Measurements from ENCODE around the gene HMSD.

The HMSD gene

GRCh38 chr18:63960891-63961290 is 11.8 kb downstream of the HMSD start:
- no peak for DNase-seq

DNA sequence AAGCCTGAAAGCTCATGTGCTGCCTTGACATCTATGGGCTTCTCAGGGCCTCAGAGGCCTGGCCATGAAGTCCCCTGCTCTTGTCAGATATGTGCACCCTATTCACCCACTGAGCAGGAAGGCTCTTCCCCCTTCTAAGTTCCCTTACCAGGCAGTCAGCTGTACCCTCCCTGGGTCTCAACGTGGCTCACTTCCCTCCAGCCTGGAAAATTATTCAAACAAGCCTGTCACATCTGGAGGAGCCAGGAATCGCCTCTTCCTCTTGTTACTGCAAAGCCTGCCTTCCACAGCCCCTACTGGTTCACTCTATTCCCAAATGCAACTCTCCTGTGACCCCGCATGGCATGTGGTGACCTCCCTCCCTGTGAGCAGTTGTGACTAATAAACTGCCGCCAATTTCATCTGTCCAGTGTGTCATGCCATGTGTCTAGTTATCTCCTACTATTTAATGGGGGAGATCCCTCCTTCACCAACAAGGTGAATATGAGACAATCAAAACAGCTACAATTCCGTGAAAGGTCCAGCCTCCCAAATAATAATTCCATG is 12.4 kb downstream of the HMSD start:
- no peak for DNase-seq

DNA sequence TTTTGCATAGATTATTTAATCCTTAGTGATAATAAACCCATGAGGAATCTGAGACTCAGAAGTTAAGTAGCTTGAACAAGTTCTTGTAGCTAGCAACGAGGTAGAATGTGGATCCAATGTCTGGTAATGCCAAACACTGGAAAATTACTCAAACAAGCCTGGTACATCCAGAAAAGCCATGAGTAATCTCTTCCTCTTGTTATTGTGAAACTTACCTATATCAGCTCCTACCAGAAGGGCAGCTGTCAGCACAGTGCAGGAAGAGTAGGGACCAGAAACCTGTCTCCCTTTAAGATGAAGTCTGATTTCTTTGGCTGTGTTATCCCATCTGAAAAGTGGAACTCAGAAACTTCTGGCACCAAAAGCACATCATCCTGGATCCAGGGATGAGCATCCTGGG is 13.0 kb downstream of the HMSD start:
- DNase-seq: no peak

DNA sequence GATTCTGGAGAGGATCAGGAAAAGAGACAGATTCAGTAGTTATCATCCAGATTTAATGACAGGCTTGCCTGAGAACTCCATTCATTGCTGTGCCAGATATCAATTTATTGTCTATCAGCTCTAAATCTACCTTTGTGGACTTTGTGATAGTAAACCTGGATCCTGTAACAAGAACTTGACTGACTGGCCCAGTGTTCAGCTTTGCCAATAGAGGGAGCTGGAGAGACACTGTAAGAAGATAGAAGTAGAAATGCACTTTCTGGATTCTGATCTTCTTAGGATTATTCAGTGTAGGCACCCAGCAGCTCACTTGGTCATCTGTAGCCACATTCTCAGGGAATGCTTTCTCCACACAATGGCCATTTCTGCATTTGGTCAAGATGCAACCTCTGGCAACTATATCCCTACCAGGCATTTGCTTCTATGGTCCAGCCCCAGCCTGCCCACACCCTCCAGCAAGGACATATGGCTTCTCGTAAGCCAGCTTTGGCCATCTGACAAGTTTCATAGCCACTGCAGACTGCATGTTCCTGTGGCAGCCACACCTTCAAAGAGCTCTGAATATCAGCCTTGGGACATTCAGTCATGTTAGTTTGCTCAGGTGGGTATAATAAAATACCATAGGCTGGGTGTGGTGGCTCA is 14.6 kb downstream of the HMSD start:
- peak; percentile 73 for DNase-seq

DNA sequence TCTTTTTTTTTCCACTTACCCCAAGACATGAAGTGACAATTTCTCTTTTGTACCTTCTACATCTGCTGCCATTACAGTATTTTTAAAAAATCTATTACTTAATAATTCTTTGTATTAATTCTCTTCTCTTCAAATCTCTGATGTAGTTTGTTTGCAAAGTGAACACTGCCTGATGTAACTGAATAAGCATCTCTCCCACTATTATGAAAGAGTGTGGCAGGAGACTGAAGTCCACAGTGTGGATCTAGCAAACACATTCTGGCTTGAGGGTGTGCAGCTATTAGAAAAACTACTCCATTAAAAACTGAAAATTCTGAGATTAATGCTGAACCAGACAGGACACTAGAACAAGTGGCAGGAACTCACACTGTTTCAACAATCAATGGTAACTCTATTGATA is 15.8 kb downstream of the HMSD start:
- DNase-seq: no peak

DNA sequence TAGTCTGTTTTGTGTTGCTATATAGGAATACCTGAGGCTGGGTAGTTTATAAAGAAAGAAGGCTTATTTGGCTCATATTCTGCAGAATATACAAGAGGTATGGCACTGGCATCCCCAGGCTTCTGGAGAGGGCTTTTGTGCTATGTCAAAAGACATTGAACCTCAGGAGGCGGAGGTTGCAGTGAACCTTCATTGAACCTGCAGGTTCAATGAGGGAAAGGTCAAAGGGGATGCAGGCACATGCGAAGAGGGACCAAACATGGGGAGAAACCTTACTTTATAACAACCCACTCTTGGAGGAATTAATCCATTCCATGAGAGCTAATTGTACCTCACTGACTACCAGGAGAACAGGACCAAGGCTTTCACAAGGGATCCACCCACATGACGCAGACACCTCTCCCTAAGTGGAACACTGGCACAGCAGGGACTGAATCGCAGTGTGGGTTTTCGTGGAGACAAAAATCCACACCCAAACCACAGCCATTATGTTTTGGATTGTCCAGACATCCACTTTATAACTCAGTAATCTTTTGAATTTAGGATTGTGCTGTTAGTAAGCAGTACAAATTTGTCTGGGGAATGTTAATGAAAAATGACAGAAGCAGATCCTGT is 16.7 kb downstream of the HMSD start:
- DNase-seq: no peak

DNA sequence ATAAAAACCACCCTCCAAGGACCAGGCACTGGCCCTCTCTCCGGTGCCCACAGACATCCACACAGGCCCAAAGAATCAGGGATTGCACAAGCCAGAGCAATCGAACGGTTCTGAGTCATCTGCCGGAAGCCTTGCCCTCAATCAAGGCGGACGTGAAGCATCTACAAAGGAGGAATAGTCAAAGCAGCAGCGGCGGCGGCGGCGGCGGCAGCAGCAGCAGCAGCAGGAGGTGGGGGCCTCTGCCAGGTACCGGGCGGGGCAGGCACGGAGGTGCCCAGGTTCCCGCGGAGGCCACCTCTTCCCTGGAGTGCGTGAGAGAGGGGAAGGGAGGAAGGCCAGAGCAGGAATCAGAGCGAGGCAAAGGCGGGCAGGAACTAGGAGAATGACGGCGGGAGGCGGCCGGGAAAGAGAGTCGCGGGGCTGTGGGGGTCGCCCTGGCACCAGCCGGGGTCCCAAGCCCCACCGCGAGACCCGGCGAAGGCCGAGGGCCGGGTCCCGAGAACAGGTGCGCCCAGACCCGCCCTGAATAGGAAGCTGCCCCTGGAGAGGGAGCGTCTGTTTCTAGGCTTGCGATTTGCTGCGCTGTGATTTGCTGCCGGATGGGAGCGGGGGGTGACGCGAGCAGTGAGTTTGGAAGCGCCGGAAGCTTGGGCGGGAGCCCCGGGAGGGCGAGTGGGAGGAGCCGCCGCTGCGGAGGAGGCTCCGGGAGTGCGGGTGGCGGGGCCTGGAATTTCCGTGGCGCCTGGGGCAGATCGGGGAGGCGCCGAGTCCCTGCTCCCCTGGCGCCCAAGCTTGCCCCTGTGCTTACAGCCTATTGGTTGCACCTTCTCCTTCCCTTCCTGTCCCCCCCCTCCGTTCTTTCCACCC is 21.1 kb downstream of the HMSD start, which contains the start of gene SERPINB8:
Gene SERPINB8 (plus strand): TSS at position 140 of the 867 bp plus-strand sequence. CDS start 8,228 bp downstream, outside the sequence.
- DNase-seq: peak; percentile 90

DNA sequence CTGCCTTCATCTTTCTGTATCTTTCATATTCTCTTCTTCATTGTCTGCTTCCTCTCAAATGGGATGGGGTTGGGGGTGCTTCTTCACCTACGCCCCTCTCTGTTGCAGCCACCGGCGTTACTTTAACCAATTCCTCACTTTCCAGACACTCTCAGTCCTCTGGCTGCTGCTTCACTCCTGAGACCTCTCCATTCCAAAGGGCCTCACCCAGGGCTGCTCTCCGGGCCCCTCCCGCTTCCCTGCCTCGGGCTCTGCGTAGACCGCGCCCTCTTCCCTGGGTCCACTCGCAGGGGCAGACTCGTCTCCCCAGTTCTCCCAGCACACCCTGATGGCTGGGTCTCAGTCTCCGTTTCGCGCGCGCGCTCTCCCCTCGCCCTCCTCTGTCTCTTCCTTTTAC is 21.7 kb downstream of the HMSD start:
- DNase-seq: no peak

- no peak for DNase-seq
Measured at GRCh38 chr18:63971320-63972001, 22.4 kb downstream of the HMSD start.

- no peak for DNase-seq
Measured at GRCh38 chr18:63972002-63972376, 22.9 kb downstream of the HMSD start.

DNA sequence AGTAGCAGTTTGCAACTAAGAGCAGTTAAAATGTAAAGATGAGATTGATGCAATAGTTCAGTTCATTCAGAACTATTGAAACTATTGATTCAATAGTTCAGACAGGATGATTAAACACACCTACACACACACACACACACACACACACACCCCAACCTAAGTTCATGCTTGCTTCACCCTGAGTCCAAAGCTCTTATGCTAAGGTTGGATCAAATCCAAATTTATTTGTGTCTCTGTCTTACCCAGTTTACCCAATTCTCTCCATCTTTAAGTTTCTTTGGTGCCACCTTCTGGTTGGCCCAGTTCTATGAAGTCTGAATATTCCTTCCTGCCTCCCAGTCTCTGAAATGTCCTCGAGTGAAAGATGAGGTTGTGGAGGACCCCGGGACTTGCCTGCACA is 25.9 kb downstream of the HMSD start:
- peak; percentile 8 for DNase-seq

GRCh38 chr18:63975628-63976027 is 26.5 kb downstream of the HMSD start:
- DNase-seq: no peak

DNA sequence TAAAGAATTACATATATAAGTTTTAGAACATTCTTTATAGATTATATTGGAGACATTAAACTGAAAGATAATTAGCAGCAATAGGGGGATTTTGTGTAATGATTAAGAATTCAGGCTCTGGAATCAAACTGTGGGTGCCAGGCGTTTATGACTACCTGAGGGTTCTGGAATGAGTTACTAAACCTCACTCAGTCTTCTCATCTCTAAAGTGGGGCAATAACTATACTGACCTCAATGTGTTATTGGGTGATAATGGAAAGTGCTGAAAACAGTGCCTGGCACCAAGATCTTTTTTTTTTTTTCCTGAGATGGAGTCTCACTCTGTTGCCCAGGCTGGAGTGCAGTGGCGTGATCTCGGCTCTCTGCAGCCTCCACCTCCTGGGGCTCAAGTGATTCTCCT is 27.9 kb downstream of the HMSD start:
- no peak for DNase-seq

- peak; percentile 76 for DNase-seq
Measured at GRCh38 chr18:63979409-63979920, 30.4 kb downstream of the HMSD start.

DNA sequence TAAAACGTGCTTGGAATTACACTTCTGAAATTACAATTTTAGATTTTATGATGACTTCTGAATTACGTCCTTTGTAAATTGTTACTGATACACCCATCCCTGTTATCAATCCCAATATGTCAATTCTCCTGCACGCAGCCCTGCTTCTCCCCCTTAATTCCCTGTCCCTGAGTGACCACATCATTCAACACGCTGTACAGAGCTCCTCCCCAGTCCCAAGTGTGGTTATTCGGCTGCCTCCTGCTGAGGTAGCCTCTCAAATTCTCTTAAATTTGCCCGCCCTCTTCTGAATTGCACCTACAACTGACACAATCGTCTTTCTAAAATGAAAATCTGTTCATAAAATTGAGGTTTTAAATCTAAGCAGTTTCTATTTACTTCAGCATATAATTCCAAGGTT is 30.9 kb downstream of the HMSD start:
- DNase-seq: no peak

DNA sequence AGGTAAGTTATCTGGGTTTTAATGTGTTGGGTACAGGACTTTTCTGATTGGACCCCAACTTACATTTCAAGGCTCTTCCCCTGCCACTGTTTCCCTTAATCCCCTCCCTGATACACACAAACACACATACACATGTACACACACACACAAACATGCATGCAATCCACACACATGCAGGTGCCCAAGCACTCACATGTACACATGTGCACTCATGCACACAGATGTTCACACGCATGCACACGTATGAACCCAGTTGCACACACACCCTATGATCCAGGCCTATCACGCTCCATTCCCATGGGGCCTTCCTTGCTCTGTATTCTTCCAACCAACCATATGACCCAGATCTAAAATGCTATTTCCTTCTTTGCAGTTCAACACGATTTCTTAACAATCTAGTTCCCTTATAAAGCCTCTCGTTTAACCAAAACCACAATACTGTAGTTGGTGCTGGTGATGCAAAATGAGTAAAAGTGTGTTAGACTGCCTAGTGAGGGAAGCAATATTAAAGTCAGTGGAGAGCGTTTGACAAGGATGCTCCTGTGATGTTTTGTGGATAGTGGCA is 31.9 kb downstream of the HMSD start:
- no peak for DNase-seq

GRCh38 chr18:63981719-63982118 is 32.6 kb downstream of the HMSD start:
- DNase-seq: no peak

DNA sequence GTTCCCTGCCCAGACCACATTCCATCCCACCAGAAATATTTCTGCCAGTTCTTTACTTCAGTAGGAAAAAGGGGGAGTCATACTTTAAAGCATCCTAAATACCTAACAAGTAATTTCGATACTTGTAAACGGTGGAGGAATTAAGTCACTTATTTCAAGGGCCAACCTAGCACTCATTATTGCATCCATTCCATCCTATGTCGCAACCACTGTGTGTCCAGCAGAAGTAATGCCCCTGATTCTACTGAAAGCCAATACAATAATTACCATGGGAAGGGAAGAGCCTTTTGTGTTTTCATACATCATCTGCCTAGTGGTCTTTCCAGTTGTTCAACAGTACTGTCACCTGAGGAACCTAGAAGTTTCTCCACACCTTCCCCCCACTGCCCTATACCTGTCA is 33.3 kb downstream of the HMSD start:
- DNase-seq: no peak

GRCh38 chr18:63986885-63987284 is 37.8 kb downstream of the HMSD start:
- DNase-seq: no peak

DNA sequence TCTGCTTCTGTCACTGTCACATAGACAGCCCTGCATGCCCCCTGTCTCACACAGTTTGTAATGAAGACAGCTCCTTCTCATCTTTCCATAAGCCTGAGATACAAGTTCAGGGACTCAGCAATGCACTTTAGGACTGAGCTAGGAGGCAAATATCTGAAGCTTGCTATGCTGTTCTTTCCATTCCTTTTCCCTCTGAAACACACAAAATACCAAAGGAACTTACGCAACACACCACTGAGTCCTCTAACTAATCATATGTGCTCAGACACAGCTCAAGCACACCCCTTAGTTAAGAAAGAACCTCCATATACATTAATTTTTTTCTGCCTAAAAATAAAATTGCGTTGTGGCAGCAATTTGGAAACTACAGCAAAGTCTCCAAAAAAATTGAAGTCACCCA is 38.6 kb downstream of the HMSD start:
- DNase-seq: no peak

- DNase-seq: no peak
Measured at GRCh38 chr18:63992751-63993150, 43.6 kb downstream of the HMSD start.

- peak; percentile 55 for DNase-seq
Measured at GRCh38 chr18:63994783-63995399, 45.8 kb downstream of the HMSD start.

Measured in NCI-H82 (cell line).